Measurements from ENCODE around the gene KCNJ16.

- no peak for TF ChIP-seq POLR2AphosphoS5 (IDR thresholded peaks at IDR 0.05; ENCODE audit: insufficient read depth in 1 of 2, low read depth in 1 of 2)
- TF ChIP-seq, protein P1, sequence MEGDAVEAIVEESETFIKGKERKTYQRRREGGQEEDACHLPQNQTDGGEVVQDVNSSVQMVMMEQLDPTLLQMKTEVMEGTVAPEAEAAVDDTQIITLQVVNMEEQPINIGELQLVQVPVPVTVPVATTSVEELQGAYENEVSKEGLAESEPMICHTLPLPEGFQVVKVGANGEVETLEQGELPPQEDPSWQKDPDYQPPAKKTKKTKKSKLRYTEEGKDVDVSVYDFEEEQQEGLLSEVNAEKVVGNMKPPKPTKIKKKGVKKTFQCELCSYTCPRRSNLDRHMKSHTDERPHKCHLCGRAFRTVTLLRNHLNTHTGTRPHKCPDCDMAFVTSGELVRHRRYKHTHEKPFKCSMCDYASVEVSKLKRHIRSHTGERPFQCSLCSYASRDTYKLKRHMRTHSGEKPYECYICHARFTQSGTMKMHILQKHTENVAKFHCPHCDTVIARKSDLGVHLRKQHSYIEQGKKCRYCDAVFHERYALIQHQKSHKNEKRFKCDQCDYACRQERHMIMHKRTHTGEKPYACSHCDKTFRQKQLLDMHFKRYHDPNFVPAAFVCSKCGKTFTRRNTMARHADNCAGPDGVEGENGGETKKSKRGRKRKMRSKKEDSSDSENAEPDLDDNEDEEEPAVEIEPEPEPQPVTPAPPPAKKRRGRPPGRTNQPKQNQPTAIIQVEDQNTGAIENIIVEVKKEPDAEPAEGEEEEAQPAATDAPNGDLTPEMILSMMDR (IDR thresholded peaks at IDR 0.05) = no peak
- TF ChIP-seq POLR2A (IDR thresholded peaks at IDR 0.05) = no peak
Measured at GRCh38 chr17:70139449-70139993, 64.5 kb downstream of the KCNJ16 start.

All from vagina (tissue), 2 donors.